ENCODE measurements around the gene ZCCHC10.

ZCCHC10 gene

DNA sequence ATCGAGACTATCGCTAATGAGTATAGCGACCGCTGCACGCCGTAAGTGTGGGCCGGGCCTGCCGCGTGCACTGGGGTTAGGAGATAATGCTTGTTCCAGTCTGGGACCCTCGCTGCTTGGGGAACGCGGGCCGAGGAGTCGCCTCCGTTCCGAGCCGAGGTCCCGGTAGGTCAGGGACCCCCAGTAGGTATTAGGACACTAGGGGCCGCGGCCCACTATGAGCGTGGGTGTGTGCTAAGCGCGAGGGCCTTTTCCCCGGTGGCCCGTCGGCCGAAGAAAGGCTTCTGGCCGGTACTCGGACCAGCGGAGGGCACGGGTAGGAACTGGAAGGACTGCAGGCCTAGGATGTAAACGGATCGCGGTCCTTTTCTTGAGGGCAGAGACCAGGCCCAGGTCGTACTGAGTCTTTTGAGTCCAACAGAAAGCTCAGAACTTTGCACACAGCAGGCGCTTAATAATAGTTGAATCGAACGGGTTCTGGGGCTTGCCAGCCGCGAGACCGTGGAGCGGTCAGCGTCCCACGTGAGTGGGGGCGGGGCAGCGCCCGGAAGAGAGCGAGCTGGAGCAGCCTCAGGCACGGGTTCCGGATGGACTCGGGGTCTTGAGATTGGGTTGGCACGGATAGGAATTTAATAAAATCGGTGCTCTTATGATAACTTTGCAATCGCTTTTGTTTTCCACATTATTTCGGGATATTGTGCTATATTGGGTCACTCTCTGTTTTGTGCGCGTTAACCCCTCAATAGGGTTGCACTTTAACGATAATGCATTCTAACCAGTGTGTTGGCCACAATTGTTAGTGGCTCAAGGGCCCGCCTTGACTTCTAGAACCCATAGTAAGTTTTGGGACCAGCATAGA is 26.2 kb upstream of the ZCCHC10 start:
- DNase-seq, result peak; percentile 55
- Histone ChIP-seq H3K4me3 (ENCODE audit: low read depth, low read length) (peak overlapping the region; percentile 72), H3K36me3 (peaks cover 33% of the 10 kb centered on the region), H3K27ac (peak overlapping the region; percentile 97), H3K27me3 (ENCODE audit: insufficient read depth, low read depth, severe bottlenecking) (no peaks in the 10 kb centered on the region), H3K9me3 (ENCODE audit: severe bottlenecking) (no peaks in the 10 kb centered on the region)
- TF ChIP-seq, protein P1, sequence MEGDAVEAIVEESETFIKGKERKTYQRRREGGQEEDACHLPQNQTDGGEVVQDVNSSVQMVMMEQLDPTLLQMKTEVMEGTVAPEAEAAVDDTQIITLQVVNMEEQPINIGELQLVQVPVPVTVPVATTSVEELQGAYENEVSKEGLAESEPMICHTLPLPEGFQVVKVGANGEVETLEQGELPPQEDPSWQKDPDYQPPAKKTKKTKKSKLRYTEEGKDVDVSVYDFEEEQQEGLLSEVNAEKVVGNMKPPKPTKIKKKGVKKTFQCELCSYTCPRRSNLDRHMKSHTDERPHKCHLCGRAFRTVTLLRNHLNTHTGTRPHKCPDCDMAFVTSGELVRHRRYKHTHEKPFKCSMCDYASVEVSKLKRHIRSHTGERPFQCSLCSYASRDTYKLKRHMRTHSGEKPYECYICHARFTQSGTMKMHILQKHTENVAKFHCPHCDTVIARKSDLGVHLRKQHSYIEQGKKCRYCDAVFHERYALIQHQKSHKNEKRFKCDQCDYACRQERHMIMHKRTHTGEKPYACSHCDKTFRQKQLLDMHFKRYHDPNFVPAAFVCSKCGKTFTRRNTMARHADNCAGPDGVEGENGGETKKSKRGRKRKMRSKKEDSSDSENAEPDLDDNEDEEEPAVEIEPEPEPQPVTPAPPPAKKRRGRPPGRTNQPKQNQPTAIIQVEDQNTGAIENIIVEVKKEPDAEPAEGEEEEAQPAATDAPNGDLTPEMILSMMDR (IDR thresholded peaks at IDR 0.05; ENCODE audit: low read depth, low read length), result no peak

DNA sequence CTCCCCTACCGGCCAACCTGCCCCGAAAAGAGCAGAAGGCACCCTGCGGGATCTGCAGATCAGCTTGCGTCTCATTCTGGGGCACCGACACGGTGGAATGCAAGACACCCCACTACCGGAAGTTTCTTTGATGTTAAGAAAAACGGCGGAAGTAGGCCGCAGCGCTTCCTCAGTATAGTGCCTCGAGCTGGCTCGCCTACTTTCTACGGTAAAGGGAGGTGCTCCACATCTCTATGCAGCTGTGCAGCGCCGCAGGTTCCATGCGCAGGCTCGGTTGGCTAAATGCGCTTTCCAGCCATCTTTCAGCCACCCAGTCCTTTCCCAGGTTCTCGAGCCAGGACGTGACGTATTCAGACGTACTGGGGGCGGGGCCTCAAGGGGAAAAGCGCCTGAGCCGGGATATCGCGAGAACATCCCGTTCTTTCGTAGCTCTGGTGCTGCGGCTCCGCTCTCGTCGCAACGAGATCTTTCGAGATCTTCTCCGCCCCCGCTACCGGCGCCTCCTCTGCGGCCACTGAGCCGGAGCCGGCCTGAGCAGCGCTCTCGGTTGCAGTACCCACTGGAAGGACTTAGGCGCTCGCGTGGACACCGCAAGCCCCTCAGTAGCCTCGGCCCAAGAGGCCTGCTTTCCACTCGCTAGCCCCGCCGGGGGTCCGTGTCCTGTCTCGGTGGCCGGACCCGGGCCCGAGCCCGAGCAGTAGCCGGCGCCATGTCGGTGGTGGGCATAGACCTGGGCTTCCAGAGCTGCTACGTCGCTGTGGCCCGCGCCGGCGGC is 25.4 kb upstream of the ZCCHC10 start, which contains the start of gene HSPA4:
Gene HSPA4, plus strand, starts transcription at position 472 of the 775 bp plus-strand sequence. Its CDS starts 238 bp downstream, at position 710.
- Histone ChIP-seq H3K27me3 (ENCODE audit: insufficient read depth, low read depth, severe bottlenecking) (no peaks in the 10 kb centered on the region), H3K9me3 (ENCODE audit: severe bottlenecking) (no peaks in the 10 kb centered on the region), H3K4me3 (ENCODE audit: low read depth, low read length) (peak within 1 kb of the TSS; percentile 72), H3K36me3 (peaks cover 33% of the 10 kb centered on the region), H3K27ac (peak within 1 kb of the TSS; percentile 97)
- peak; percentile 98 for DNase-seq
- TF ChIP-seq, protein P1 (IDR thresholded peaks at IDR 0.05; ENCODE audit: low read depth, low read length), result no peak

DNA sequence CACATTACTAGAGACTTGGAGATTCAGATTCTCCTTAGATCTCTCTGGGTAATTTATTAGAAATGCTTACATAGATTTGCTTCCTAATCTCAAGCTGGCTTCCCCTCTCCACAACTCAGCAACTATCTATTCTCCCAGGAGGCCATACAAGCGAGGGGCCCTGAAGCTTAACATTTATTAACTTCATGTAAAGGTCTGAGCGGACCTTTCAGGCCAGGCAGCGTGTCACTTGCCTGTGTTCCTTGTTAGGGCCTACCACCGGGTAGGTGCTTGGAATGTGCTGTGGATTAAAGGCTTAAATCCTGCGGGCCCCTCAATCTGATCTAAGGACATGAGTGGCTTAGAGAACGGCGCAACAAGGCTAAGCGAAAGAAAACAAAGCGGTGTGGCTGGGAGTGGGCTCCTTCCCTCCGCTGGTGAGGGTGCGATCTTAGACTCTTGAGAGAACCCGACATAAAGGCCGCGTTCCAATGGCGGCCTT is 24.8 kb upstream of the ZCCHC10 start:
- peak overlapping the region; percentile 97 for H3K27ac ChIP-seq
- H3K36me3 ChIP-seq, result peaks cover 33% of the 10 kb centered on the region
- peak; percentile 92 for DNase-seq
- no peaks in the 10 kb centered on the region for H3K27me3 ChIP-seq (ENCODE audit: insufficient read depth, low read depth, severe bottlenecking)
- H3K4me3 ChIP-seq (ENCODE audit: low read depth, low read length), result peak overlapping the region; percentile 72
- TF ChIP-seq, protein P1 (IDR thresholded peaks at IDR 0.05; ENCODE audit: low read depth, low read length), result no peak
- H3K9me3 ChIP-seq (ENCODE audit: severe bottlenecking), result no peaks in the 10 kb centered on the region

DNA sequence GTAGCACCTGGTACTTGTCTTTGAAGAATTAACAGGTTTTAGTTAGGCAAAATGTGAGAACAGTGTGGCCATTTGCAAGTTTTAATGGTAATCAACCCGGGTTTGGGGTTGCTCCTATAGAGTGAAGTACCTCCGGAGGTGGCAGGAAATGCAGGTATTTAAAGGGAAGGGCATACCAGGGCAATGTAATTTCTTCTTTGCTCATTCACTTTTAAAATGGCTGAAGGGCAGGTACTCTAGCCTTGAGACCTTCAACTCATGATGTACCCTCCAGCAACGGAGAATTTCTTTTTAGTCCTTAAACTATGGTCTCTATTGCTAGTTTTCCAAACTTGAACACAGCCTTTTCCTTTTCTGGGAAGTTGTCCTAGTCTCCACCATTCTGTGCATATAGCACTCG is 24.2 kb upstream of the ZCCHC10 start:
- no peaks in the 10 kb centered on the region for H3K9me3 ChIP-seq (ENCODE audit: severe bottlenecking)
- DNase-seq, result no peak
- H3K27ac ChIP-seq, result peak overlapping the region; percentile 97
- H3K27me3 ChIP-seq (ENCODE audit: insufficient read depth, low read depth, severe bottlenecking), result no peaks in the 10 kb centered on the region
- H3K4me3 ChIP-seq (ENCODE audit: low read depth, low read length), result peak overlapping the region; percentile 72
- TF ChIP-seq, protein P1 (IDR thresholded peaks at IDR 0.05; ENCODE audit: low read depth, low read length), result no peak
- H3K36me3 ChIP-seq, result peaks cover 27% of the 10 kb centered on the region

DNA sequence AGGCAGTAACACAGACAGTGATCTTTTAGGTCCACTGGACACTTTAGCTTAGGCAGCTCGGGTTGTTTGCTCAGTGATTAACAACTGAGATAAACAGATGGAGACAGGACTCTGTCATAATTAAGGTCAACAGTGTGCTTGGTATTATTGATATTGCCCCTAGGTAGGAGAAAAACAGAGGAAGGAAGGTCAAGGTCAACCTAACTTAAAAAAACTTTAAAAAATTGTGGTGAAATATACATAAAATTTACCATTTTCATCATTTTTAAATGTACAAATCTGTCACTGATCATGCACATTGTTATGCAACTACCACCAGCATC is 23.3 kb upstream of the ZCCHC10 start:
- no peak overlapping the region for H3K4me3 ChIP-seq (ENCODE audit: low read depth, low read length)
- no peaks in the 10 kb centered on the region for H3K9me3 ChIP-seq (ENCODE audit: severe bottlenecking)
- peak overlapping the region; percentile 97 for H3K27ac ChIP-seq
- H3K36me3 ChIP-seq, result peaks cover 22% of the 10 kb centered on the region
- no peaks in the 10 kb centered on the region for H3K27me3 ChIP-seq (ENCODE audit: insufficient read depth, low read depth, severe bottlenecking)
- no peak for DNase-seq
- TF ChIP-seq, protein P1 (IDR thresholded peaks at IDR 0.05; ENCODE audit: low read depth, low read length), result no peak

Data from WERI-Rb-1 (cell line).